Brain microvascular endothelial cell (primary cell): ENCODE results near the gene WAPL.
A peak's percentile ranks its signal among the peaks of the same experiment; 100 is the strongest.

Source experiments
- DNase-seq: peaks from one replicate; pipeline ENCODE4 v3.0.0-alpha.2; 2020
- H3K27ac ChIP-seq: fragments of 250-450 bp; sonication (Bioruptor Pico); 2 replicates; pipeline ENCODE4 v1.5.1; 2020; ENCODE audit warnings: mild to moderate bottlenecking, moderate library complexity
- H3K27me3 ChIP-seq: fragments of 250-450 bp; sonication (Bioruptor Pico); replicated peaks from 2 replicates; pipeline ENCODE4 v1.5.1; 2020; ENCODE audit warnings: mild to moderate bottlenecking
- H3K36me3 ChIP-seq: fragments of 250-450 bp; sonication (Bioruptor Pico); replicated peaks from 2 replicates; pipeline ENCODE4 v1.5.1; 2020; ENCODE audit warnings: mild to moderate bottlenecking
- H3K4me3 ChIP-seq: 2 replicates; pipeline ENCODE4 v1.5.1; 2011; ENCODE audit warnings: low read depth, mild to moderate bottlenecking, control low read depth, low read length, moderate library complexity
- in situ Hi-C: cut with HindIII; loops from 2 replicates; pipeline ENCODE4 v1.10.0; 2017; ENCODE audit warnings: low sequenced_read_pairs, low pct_ligation_motif_present
- TF ChIP-seq, protein P1 (sequence below): IDR thresholded peaks from 2 replicates; pipeline ENCODE4 v1.5.1; 2011; ENCODE audit warnings: low read depth, mild to moderate bottlenecking, moderate library complexity, low read length, control low read depth, inconsistent platforms; ENCODE audit errors: missing control alignments

Gene WAPL

DNA sequence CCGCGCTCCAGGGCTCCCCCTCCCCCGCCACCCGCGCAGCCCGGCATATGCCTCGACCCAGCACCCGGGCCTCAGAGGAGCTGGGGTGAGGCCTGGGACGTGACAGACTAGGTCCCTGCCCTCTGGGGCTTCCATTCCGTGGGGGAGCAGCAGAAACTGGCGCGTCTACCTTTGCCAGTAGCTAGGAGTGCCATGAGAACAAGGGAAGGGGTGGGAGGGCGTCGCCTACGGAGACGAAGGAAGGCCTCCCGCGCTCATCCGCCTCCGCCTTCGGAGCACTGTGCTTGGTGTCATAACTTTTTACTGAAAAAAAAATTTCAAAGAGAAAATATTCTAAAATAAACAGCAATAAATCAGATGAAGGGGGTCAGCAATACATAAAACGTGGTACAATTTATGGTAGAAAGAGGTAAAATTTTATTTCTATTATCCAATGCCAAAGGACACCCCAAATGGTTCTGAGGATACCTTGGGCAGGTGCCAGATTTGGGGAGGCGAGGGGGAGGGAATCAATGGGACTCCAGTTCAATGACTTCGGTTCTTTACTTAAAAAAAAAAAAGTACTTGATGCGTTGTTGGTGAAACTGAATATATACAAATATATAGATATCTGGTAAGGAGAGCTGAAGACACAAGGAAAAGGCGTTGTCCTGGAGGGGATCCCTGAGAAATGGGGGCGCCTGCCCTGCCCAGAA, 119.9 kb downstream of the WAPL start:
- Histone ChIP-seq H3K4me3 (peak overlapping the region; percentile 64), H3K27me3 (no peaks in the 10 kb centered on the region), H3K27ac (no peak overlapping the region), H3K36me3 (no peaks in the 10 kb centered on the region)
- in situ Hi-C loops: no loop called here
- no peak for DNase-seq
- TF ChIP-seq, protein P1, sequence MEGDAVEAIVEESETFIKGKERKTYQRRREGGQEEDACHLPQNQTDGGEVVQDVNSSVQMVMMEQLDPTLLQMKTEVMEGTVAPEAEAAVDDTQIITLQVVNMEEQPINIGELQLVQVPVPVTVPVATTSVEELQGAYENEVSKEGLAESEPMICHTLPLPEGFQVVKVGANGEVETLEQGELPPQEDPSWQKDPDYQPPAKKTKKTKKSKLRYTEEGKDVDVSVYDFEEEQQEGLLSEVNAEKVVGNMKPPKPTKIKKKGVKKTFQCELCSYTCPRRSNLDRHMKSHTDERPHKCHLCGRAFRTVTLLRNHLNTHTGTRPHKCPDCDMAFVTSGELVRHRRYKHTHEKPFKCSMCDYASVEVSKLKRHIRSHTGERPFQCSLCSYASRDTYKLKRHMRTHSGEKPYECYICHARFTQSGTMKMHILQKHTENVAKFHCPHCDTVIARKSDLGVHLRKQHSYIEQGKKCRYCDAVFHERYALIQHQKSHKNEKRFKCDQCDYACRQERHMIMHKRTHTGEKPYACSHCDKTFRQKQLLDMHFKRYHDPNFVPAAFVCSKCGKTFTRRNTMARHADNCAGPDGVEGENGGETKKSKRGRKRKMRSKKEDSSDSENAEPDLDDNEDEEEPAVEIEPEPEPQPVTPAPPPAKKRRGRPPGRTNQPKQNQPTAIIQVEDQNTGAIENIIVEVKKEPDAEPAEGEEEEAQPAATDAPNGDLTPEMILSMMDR: no peak

DNA sequence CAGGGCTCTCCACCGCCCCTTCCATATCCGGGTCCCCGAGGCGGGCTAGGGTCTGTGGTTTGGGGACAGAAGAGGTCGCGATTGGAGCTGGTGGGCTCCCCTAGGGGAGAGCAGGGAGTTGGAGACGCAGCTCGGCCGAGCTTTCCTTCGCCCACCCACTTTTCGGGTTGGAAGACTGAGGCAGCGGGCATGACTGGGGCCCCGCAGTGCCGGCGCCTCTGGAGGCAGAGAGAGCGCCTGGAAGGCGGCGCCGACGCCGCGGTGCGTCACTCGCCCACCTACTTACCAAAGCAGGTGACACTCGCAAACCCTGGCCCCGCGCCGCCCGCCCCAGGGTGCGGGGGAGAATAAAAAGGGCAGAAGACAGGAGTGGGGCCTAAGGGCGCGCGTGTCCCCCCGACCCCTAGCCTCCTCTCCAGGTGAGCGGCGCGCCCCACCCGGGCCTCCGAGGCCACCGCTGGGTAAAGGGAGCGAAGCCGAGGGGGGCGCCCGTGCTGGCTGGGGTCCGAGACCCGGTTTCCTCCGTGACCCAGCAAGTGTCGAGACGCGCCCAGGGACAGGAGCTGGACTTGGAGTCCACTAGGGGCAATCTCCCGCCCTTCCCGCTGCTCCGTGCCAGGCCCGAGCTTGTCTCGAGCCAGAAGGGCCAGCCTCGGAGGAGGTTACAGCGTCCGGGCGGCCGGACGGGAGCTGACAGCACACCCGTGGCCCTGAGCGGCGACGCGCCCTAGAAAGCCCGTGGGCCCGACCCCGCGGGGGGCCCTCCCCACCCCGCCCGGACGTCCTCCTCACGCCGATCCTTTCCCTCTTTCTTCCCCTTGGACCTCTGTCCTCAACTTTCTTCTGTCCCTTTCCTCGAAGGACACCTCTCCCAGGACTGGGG, 120.6 kb downstream of the WAPL start:
- no peak for DNase-seq
- H3K4me3 ChIP-seq: peak overlapping the region; percentile 64
- in situ Hi-C loops: no loop called here
- TF ChIP-seq, protein P1: peak; percentile 48
- H3K36me3 ChIP-seq: no peaks in the 10 kb centered on the region
- peak overlapping the region; percentile 25 for H3K27ac ChIP-seq
- H3K27me3 ChIP-seq: no peaks in the 10 kb centered on the region

DNA sequence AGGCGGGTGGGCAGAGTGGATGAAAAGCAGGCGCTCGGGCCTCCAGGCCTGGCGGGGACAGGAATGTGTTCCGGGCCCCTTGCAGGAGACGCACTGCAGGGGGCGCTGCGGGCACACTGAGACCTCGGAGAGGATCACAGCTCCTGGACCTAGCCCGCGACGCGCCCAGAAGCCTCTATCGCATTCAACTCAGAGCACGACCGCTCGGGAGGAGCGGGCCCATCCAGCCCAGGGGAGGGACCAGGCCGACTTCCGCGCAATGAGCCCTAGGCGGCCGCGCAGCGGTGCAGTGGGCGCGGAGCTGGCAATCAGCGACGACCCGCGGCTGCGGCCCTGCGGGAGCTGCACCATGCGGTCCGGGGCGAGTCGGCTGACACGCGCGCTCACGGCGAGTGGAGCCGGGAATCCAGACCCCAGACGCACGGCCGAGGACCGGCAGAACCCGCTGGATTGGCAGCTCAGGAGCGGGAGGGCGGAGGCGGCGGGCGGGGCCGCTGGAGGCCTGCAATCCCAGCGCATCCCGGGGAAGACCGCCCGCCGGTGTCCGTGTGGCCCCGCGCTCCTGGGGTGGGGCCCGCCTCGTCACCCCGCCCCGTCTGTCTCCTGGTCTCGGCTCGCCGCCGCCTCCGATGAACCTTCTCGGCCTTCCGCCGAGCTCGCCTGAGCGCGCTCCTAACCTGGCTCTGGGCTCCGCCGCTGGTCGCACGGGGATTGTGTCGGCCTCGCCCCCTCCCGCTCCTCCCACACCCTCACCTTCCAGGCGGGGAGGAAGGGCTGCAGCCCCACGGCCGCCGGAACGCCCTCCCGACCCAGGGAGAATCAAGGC, 121.5 kb downstream of the WAPL start:
- peak; percentile 93 for DNase-seq
- no peaks in the 10 kb centered on the region for H3K36me3 ChIP-seq
- TF ChIP-seq, protein P1: peak; percentile 95
- no peaks in the 10 kb centered on the region for H3K27me3 ChIP-seq
- H3K4me3 ChIP-seq: peak overlapping the region; percentile 64
- H3K27ac ChIP-seq: peak overlapping the region; percentile 25
- in situ Hi-C loops: no loop called here

DNA sequence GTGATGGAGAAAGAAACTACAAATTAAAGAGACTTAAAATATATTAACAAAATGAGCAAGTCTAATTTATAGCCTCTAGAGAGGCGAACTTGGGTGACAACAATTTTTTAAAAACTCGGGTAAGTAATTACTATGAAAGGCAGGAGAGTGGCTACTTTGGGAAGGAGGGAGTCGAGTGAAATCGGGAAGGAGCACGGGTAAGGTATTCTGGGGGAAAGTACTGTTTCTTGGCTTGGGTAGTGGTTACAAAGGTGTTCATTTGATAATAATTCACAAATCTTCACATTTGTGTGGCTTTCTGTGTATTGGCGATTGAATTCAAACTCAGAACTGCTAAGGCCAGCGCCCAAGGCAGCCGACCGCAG, 122.1 kb downstream of the WAPL start:
- TF ChIP-seq, protein P1: no peak
- Histone ChIP-seq H3K36me3 (no peaks in the 10 kb centered on the region), H3K27ac (no peak overlapping the region), H3K27me3 (no peaks in the 10 kb centered on the region), H3K4me3 (no peak overlapping the region)
- no peak for DNase-seq
- in situ Hi-C loops: no loop called here

DNA sequence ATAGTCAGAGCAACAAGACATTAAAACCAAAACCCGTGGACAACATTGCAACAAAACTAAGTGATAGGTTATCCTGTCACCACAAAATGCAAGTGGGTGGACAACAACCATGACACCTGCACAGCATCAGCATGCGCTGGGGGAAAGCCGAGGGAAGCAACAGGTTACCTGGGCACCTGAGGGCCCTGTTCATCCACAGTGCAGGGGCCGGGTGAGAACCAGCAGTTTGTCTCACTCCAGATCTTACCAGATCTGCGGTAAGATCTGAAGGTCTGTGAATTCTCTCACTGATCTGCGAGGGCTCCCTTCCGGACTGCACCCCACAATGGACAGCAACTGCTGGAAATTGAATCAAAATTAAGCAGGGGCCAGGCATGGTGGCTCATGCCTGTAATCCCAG, 124.5 kb downstream of the WAPL start:
- in situ Hi-C loops: no loop called here
- Histone ChIP-seq H3K4me3 (no peak overlapping the region), H3K27ac (no peak overlapping the region), H3K36me3 (no peaks in the 10 kb centered on the region), H3K27me3 (no peaks in the 10 kb centered on the region)
- TF ChIP-seq, protein P1: no peak
- DNase-seq: no peak
